Hippocampal formation (tissue), 2 donors: ENCODE results near the gene AK5.
"Not testable (repeated sequence)": the region's sequence is repeated elsewhere in the genome, so short reads cannot be mapped to it uniquely, and the experiment has no call there.

ENCODE experiments used
- DNase-seq, 2 donors: peaks; one replicate each; lab custom pipeline; 2025; lab: John Stamatoyannopoulos, UW

Gene AK5

DNA sequence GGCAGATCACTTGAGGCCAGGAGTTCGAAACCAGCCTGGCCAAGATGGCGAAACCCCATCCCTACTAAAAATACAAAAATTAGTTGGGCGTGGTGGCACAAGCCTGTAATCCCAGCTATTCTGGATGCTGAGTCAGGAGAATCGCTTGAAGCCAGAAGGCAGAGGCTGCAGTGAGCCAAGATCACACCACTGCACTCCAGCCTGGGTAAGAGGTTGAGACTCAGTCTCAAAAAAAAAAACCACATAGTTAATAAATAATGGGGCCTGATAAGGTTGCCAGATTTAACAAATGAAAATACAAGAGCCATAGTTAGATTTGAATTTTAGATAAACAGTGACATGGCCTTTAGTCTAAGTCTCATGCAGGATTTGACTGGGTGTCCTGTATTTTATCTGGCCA, 225.0 kb downstream of the AK5 start:
- DNase-seq = no peak

GRCh38 chr1:77509051-77509492, 227.3 kb downstream of the AK5 start:
- DNase-seq = no peak

- no peak for DNase-seq
These were observed 228.1 kb downstream of the AK5 start for GRCh38 chr1:77509898-77510297.

DNA sequence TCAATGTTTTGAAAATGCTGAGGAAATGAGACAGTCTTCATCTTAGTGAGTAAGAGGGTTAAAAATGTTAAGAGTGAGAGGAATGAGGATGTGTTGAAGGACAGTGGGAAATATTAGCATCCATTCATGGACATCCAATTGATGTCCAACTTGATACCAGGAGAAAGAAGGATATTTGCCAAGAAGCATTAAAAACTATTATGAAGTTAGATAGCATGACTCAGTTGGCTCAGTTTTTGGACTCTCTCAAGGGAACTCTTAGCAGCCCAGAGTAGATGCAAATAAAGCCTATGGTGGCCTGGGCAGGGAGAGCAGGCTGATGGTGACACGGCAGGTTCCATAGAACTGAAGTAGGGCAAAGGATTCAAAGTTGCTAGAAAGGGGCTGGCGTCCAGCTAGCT, 229.6 kb downstream of the AK5 start:
- no peak for DNase-seq

DNA sequence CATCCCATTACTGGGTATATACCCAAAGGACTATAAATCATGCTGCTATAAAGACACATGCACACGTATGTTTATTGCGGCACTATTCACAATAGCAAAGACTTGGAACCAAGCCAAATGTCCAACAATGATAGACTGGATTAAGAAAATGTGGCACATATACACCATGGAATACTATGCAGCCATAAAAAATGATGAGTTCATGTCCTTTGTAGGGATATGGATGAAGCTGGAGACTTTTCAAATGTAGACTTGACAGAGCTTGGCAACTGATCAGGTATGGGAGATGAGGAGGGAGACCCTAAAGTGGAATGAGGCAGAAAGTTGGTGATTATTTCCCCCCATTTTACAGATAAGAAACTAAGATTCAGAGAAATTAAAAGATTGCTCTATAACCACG, 230.8 kb downstream of the AK5 start:
- not testable (repeated sequence) for DNase-seq

DNA sequence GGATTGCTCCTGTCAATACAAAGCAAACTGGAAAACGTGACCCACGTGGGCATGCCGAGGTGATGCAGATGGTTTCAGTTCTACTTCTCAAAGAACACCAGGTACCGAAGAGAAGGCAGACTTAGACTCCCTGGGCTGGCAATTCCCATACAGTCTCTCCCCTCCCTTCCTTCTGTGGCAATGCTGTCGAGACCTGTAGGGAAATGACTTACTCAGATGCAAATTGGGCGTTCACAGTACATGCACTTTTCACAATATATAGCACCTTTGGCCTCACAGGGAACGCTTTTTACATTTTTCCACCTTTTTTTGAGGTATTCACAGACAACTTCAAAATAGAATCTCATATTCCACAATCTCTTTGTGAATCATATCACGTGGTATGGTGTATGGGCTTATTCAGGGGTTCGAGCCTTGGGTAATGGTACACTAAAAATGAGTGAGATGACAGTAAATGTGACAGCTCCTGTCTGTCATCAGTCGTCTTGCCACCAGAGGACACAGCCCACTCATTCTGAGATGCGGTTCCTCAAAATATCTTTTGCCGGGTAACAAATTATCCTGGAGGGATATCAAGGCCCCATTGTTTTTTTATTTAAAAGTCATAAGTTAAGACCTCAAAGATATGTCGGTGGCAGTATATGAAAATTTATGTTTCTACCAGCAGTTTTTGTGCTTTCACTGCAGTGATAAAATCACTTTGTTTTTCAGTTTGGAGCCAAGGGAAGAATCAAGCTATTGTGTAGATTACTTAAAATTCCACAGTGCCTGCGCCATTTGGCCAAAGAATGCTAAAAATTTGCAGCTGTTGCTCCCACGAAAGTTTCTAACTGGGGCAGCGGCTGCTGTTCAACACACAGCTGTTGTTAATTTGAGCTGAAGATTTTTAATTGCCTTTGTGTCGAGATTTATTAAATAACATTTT, 232.3 kb downstream of the AK5 start:
- DNase-seq = peak; percentile 47 to 86

DNA sequence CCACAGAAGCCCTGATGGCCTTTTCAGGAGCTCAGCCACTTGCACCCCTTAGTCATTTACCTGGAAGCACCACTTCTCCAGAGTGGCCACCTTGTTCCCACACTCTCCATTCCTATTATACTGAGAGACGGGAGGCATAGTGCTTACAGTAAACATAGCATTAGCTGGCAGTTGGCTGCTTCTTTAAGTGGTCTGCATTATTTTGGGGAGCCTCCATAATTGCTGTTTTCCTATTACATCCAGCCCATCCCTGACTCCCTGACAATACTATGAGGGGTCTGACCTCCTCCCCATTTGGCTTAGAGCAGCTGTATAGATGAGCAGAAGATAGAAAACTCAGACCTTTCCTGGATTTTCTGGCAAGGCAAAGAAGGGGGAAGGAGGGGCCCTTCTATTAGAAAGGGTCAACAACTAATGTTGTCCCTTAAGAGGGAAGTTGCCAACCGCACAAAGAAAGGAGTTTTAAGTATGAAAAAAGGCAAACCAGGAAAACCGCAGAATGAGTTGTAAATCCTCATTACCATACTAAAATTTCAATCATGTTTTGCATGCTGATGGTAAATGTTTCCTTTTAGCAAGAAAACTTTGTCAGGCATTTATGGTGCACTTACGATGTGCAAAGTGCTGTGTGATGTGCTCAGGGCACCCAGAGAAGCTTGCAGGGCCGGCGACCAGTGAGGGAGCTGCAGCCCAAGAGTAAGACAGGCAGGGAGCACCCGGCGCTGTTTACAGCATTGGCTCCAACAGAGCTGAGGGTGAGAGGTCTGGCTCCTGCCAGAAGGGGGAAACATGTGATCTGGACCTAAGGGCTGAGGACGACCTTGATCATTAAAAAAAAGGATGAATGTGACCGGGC, 233.3 kb downstream of the AK5 start:
- peak; percentile 59 to 64 for DNase-seq

GRCh38 chr1:77516106-77516505, 234.3 kb downstream of the AK5 start:
- DNase-seq = no peak

GRCh38 chr1:77524038-77524437, 242.2 kb downstream of the AK5 start:
- no peak for DNase-seq

- DNase-seq = not testable (repeated sequence)
These were observed 249.3 kb downstream of the AK5 start for GRCh38 chr1:77531149-77531548.

DNA sequence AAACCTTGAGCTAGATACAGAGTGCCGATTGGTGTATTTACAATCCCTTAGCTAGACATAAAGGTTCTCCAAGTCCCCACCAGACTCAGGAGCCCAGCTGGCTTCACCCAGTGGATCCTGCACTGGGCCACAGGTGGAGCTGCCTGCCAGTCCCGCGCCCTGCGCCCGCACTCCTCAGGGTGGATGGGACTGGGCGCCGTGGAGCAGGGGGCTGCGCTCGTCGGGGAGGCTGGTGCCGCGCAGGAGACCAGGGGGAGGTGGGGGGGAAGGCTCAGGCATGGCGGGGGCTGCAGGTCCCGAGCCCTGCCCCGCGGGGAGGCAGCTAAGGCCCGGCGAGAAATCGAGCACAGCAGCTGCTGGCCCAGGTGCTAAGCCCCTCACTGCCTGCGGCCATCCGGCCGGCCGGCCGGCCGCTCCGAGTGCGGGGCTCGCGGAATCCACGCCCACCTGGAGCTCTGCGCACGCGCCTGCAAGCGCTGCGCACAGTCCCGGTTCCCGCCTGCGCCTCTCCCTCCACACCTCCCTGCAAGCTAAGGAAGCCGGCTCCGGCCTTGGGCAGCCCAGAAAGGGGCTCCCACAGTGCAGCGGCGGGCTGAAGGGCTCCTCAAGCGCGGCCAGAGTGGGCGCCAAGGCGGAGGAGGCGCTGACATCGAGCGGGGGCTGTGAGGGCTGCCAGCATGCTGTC, 249.9 kb downstream of the AK5 start:
- DNase-seq = not testable (repeated sequence)

GRCh38 chr1:77532641-77533040, 250.8 kb downstream of the AK5 start:
- DNase-seq = no peak

DNA sequence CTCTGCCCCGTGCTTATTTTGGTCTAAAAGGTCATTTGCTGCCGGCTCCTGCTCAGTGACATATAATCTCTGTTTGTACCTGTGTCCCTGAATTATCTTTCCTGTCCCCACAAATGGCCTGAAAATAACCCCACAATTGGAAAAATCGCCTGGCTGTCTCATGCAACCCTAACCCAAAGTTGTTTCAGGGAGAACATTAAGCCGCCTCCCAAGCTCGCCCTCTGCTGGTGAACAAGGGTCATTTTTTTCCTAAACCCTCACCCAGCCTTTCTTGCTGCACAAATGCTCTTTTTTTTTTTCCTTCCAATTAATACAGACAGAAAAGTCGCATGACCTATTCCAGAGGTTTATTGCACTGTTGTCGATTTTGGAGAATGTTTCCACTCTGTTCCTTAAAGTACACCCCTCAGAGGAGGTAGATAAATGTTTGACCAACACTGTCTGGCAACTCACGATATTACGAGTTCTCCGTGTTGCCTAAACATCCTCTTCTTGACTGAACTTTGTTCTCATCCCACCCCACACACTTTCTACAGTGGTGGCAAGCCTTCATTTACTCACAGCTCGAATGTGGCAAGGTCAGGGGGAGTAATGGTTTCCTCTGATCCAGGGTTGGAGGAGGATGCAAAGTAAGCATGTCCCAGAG, 252.0 kb downstream of the AK5 start:
- DNase-seq = peak; percentile 61 to 81

- DNase-seq = no peak
These were observed 252.6 kb downstream of the AK5 start for GRCh38 chr1:77534456-77534855.

DNA sequence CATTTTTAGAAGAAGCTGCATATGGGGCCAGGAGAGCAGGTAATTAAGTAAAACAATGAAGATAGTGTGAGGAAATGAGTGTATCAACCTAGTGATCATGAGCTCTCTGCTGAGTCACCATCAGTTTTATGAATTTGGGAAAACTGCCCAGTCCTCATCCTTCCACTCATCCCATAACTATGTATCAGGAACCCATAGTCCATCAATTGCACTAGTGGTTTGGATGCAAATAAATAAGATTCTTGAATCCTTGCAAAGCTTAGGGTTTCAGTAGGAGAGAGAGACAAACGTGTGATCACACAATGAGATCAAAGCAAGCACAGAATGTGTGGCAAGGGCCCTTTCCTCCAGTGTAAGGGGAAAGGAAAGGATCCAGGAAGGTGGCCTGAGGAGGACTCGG, 255.0 kb downstream of the AK5 start:
- no peak for DNase-seq

GRCh38 chr1:77538956-77539518, 257.2 kb downstream of the AK5 start:
- no peak for DNase-seq

DNA sequence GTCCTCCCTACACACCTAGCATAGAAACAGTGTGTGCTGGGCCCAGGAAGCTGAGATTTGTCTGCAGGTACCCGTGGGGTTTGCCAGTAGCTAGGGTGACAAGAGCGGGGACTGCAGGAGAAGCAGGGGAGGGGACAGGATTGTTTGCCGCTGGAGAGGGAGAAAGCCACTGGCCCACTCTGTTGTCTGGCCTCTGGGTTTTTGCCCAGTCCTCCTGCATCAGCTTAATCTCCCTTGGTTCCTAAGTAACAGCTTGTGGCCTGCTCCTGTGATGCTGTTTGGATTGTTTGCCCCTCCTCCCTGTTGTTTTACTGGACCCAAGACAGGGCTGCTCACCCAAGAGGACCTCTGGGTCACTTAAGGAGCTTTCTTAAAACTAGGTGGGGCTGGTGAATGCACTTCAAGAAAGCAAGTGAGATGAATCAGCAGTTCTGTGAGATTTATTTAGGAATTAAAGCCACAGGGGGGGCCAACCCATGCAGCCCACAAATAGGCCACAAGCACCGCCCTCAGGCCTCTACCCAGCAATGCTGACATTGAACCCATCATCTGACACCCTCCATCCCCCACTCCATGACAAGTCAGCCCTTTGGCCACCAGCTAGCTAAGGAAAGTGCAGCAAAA, 257.8 kb downstream of the AK5 start:
- peak in 1 of 2 donors; percentile 16 for DNase-seq

- no peak for DNase-seq
These were observed 258.8 kb downstream of the AK5 start for GRCh38 chr1:77540501-77541161.

- no peak for DNase-seq
These were observed 259.3 kb downstream of the AK5 start for GRCh38 chr1:77541162-77541545.

DNA sequence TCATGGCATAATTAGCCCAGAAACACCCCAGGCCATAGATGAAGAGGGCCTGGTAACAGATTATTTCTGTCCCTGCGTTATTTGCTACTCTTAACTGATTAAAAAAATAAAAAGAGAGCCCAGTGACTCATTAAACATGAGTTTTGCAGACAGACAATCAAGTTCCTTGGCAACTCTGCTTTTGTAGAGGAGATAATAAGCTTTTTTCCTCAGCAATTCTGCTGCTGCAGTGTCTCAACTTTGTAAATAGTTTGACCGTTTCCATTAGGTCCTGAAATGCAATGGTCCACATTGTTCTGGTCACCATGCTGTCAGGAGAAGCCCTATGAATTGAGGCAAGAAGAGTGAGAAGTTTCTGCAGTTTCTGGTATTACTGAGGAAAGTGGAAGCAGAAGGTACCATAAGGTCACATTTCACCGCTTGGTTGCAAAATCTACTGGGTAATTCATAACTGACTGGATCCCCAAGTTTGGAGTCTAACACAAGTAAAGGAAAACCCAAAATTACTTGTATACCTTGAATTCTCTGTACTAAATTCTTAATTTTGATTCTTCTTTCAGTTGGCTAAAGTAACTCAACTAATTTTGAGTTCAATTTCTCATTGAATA, 261.1 kb downstream of the AK5 start:
- DNase-seq = no peak
